Measurements from ENCODE around the gene DHRS13. TPM values are rescaled to one million over a fixed set of nuclear protein-coding genes. Genes with fewer than 3 reads are reported as not detected.
A peak's percentile ranks its signal among the peaks of the same experiment; 100 is the strongest.
"Not testable (repeated sequence)": the region's sequence is repeated elsewhere in the genome, so short reads cannot be mapped to it uniquely, and the experiment has no call there.

Gene DHRS13
- total and polyA plus RNA-seq, 2 experiments from 2014 or later: 2.6 to 5.2 TPM

GRCh38 chr17:28878981-28879380, 23.9 kb downstream of the DHRS13 start:
- Histone ChIP-seq H3K9ac (no peak overlapping the region), H2AFZ (no peak overlapping the region), H3K4me3 (no peak overlapping the region), H3K4me2 (ENCODE audit: unreplicated experiment) (no peak overlapping the region), H4K20me1 (ENCODE audit: insufficient read depth) (no peaks in the 10 kb centered on the region), H3K9me2 (ENCODE audit: insufficient read depth) (no peaks in the 10 kb centered on the region), H3K9me3 (ENCODE audit: low read depth) (no peaks in the 10 kb centered on the region), H3K4me1 (ENCODE audit: insufficient read depth) (no peaks in the 10 kb centered on the region; the same call in 1 of the 2 replicates), H3K27me3 (replicated peaks; ENCODE audit: insufficient read depth) (no peaks in the 10 kb centered on the region), H3K79me2 (ENCODE audit: insufficient read depth) (no peaks in the 10 kb centered on the region), H3F3A (ENCODE audit: insufficient read depth) (peaks cover 5% of the 10 kb centered on the region; the same call in 1 of the 2 replicates), H3K36me3 (ENCODE audit: low read depth) (no peaks in the 10 kb centered on the region; the same call in 1 of the 2 replicates), H3K27ac (no peak overlapping the region)
- WGBS, 2 experiments (ENCODE audit: low coverage in 1 of 2, low lambda C conversion rate in 2 of 2, missing lambda C conversion rate in 2 of 2): 84 to 85% methylated on average over 4 of the region's 4 CpGs
- TF ChIP-seq EZH2 (IDR thresholded peaks at IDR 0.05; ENCODE audit: insufficient read depth, poor library complexity, severe bottlenecking) (no peak), EZH2phosphoT487 (IDR thresholded peaks at IDR 0.05; ENCODE audit: insufficient read depth, low read depth) (no peak)
- DNase-seq: peak; percentile 42
- in situ Hi-C loops (cut with MboI): no loop called here

GRCh38 chr17:28878158-28878910, 24.5 kb downstream of the DHRS13 start:
- no peak overlapping the region for H3K4me2 ChIP-seq (ENCODE audit: unreplicated experiment)
- H3K9ac ChIP-seq: no peak overlapping the region
- no peak overlapping the region for H3K4me3 ChIP-seq
- WGBS, 2 experiments (ENCODE audit: low coverage in 1 of 2, low lambda C conversion rate in 2 of 2, missing lambda C conversion rate in 2 of 2): 67 to 81% methylated on average over 2 of the region's 2 CpGs
- no peaks in the 10 kb centered on the region for H3K27me3 ChIP-seq (replicated peaks; ENCODE audit: insufficient read depth)
- H3K36me3 ChIP-seq (ENCODE audit: low read depth): no peaks in the 10 kb centered on the region; the same call in 1 of the 2 replicates
- no peak overlapping the region for H3K27ac ChIP-seq
- H3F3A ChIP-seq (ENCODE audit: insufficient read depth): peaks cover 5% of the 10 kb centered on the region; the same call in 1 of the 2 replicates
- no peaks in the 10 kb centered on the region for H4K20me1 ChIP-seq (ENCODE audit: insufficient read depth)
- no peaks in the 10 kb centered on the region for H3K79me2 ChIP-seq (ENCODE audit: insufficient read depth)
- H2AFZ ChIP-seq: no peak overlapping the region
- TF ChIP-seq EZH2 (IDR thresholded peaks at IDR 0.05; ENCODE audit: insufficient read depth, poor library complexity, severe bottlenecking): no peak
- in situ Hi-C loops (cut with MboI): no loop called here
- no peaks in the 10 kb centered on the region for H3K9me3 ChIP-seq (ENCODE audit: low read depth)
- no peaks in the 10 kb centered on the region; the same call in 1 of the 2 replicates for H3K4me1 ChIP-seq (ENCODE audit: insufficient read depth)
- H3K9me2 ChIP-seq (ENCODE audit: insufficient read depth): no peaks in the 10 kb centered on the region
- no peak for DNase-seq

GRCh38 chr17:28877150-28877711, 25.6 kb downstream of the DHRS13 start:
- H3K4me3 ChIP-seq; H3K9me3 ChIP-seq (ENCODE audit: low read depth); H4K20me1 ChIP-seq (ENCODE audit: insufficient read depth); H3K27ac ChIP-seq; H3K4me2 ChIP-seq (ENCODE audit: unreplicated experiment); H3K9me2 ChIP-seq (ENCODE audit: insufficient read depth); H3K36me3 ChIP-seq (ENCODE audit: low read depth); in situ Hi-C loops (cut with MboI); H2AFZ ChIP-seq; H3K4me1 ChIP-seq (ENCODE audit: insufficient read depth); H3F3A ChIP-seq (ENCODE audit: insufficient read depth); H3K79me2 ChIP-seq (ENCODE audit: insufficient read depth); DNase-seq; H3K27me3 ChIP-seq (replicated peaks; ENCODE audit: insufficient read depth); H3K9ac ChIP-seq: not testable (repeated sequence)
- WGBS, 2 experiments (ENCODE audit: low coverage in 1 of 2, low lambda C conversion rate in 2 of 2, missing lambda C conversion rate in 2 of 2): 92 to 96% methylated on average over 6 of the region's 6 CpGs

GRCh38 chr17:28875848-28876550, 26.9 kb downstream of the DHRS13 start:
- H3K4me3 ChIP-seq: no peak overlapping the region
- WGBS, 2 experiments (ENCODE audit: low coverage in 1 of 2, low lambda C conversion rate in 2 of 2, missing lambda C conversion rate in 2 of 2): 48% methylated on average over 1 of the region's 1 CpG
- no peak for DNase-seq
- peaks cover 5% of the 10 kb centered on the region; the same call in 1 of the 2 replicates for H3F3A ChIP-seq (ENCODE audit: insufficient read depth)
- no peak overlapping the region for H3K9ac ChIP-seq
- TF ChIP-seq EZH2 (IDR thresholded peaks at IDR 0.05; ENCODE audit: insufficient read depth, poor library complexity, severe bottlenecking) (no peak), EZH2phosphoT487 (IDR thresholded peaks at IDR 0.05; ENCODE audit: insufficient read depth, low read depth) (no peak)
- in situ Hi-C loops (cut with MboI): no loop called here
- H3K27me3 ChIP-seq (replicated peaks; ENCODE audit: insufficient read depth): no peaks in the 10 kb centered on the region
- no peaks in the 10 kb centered on the region for H3K9me3 ChIP-seq (ENCODE audit: low read depth)
- H3K36me3 ChIP-seq (ENCODE audit: low read depth): no peaks in the 10 kb centered on the region
- H3K9me2 ChIP-seq (ENCODE audit: insufficient read depth): no peaks in the 10 kb centered on the region
- no peak overlapping the region for H2AFZ ChIP-seq
- H3K4me2 ChIP-seq (ENCODE audit: unreplicated experiment): no peak overlapping the region
- H3K4me1 ChIP-seq (ENCODE audit: insufficient read depth): no peaks in the 10 kb centered on the region; the same call in 1 of the 2 replicates
- H4K20me1 ChIP-seq (ENCODE audit: insufficient read depth): no peaks in the 10 kb centered on the region
- no peak overlapping the region for H3K27ac ChIP-seq
- H3K79me2 ChIP-seq (ENCODE audit: insufficient read depth): no peaks in the 10 kb centered on the region

All from GM23248 (cell line).